Effector CD4-positive, alpha-beta T cell (primary cell): ENCODE results near the gene ROS1.
"Not testable (repeated sequence)": the region's sequence is repeated elsewhere in the genome, so short reads cannot be mapped to it uniquely, and the experiment has no call there.

ENCODE experiments used
- DNase-seq: peaks from one replicate; pipeline ENCODE4 v3.0.0-alpha.2; 2020

ROS1 gene

DNA sequence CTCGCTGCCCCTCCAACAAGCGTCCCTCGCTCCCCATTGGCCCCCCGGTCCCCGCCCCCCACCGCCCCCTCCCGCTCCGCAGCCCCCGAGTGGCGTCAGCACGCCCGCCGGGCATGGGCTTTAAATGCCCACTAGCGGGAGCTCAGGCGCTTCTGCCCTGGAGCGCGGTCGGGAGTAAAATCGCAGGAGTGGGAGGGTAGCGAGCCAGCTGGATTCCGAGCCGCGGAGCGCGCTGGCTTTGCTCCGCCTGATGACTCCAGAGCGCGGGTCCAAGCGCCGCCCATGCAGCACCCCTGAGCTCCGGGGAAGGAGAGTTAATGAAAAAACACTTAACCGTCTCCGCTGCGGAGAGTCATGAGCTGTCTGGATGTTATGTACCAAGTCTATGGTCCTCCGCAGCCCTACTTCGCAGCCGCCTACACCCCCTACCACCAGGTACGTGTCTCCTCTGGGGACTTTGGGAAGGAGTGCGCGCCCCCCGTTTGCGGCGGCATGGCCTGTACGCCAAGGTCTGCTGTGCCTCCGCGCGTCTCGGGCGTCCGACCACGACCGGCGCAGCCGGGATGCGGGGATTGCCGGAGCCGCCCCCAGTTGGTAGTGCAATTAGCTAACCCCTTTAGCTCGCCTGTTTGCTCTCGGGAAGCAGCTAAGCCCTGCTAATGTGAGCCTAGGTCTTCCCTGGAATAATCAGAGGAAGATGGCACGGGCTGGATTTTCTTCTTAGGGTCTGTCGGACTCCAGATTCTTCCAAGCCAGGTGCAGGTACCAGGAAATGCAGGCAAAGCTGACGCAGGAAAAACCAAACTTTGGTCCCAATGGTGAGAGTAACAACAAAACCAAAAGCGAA is 160.1 kb downstream of the ROS1 start, which contains the start of gene VGLL2:
Gene VGLL2 (plus strand): TSS at position 149 of the 847 bp plus-strand sequence. CDS start 206 bp downstream, at position 355.
- no peak for DNase-seq

DNA sequence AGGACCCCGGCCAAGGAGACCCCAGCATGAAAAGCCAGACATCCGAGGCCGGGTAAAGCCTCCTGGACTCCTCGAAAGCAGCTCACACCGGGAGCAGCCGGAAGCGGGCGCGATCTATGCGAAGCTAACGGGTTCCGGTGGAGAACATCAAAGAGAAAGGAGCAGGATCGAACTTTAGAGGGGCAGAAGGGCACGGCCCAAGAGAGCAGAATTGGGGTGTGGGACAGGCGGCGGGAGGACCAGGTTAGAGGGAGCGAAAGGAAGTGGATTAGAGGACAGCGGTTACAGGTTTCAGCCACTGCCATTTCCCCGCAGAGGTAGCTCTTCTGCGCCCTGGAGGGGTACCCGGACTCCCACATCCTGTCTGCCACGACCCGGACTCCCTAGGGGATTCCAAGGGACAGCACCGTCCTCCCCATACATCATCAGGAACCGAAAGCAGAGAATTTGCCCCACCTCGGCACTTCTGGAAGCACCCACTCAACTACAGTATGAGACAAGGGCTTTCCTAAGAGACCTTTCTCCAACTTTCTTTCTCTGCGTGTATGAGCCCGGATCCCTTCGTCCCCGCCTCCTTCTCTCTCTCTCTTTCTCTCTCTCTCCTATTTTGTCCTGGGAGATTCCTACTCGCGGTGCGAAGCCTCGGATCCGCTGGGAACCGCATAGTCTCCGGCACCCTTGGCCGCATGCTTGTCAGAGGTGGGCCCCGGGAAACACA is 160.9 kb downstream of the ROS1 start:
- DNase-seq: no peak

DNA sequence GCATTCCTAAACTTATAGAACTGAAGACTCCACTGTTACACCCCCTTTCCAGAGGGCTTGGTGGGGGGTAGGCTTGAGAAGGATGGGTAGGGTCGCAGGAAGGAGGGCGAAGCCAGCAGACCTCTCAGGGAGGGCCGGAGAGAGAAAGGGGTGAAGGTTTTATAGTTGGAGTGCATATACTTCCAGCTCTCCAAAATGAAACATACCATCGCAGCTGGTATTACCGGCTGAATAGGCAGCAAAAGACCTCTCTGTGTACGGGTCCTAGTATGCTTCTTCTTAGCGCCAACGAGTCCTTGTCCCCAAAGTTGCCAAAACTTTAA is 161.4 kb downstream of the ROS1 start:
- DNase-seq: no peak

DNA sequence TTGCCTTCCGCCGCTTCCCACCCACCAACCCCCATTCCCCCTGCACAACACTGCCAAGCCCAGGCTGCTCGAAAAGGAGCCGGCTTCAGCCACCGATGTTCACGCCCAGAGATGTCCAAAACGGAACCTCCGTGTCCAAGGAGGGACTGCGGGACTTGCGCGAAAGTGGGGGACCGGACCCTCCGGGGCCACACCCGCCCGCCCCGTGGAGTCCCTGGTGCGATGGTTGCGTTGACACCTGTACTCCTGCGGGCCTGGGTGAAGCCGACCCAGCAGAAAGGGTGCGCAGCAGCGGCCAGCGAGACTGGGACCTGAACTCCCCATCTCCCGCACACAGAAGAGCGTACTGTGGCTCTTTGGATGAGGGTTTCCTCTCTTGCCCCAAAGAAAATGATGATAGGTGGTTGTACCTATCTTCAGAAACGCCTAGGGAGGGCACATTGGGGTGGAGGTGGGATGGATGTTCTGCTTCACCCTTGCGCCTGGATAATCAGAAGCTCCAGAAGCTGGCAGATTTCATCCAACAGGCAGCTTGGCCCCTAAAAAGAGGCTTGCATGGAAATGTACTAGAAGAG is 162.3 kb downstream of the ROS1 start:
- no peak for DNase-seq

DNA sequence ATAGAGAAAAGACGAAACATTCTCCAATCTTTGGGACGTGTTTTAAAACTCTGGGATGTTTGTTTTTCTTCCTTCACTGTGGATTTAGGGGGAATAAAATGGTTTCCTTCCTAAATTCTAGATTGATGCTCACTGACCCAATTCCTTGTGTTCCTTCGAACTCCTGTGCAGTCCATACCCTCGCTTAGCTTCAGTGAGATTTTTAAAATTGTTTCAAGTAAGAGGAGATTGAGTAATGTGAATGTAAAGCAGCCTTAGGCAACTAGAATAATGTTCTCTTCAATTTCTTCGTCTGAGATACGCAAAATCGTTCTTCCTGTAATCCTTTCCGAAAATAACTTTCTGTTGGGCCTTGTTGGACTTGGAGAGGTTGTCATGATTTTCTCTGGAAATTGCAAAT is 162.9 kb downstream of the ROS1 start:
- no peak for DNase-seq

DNA sequence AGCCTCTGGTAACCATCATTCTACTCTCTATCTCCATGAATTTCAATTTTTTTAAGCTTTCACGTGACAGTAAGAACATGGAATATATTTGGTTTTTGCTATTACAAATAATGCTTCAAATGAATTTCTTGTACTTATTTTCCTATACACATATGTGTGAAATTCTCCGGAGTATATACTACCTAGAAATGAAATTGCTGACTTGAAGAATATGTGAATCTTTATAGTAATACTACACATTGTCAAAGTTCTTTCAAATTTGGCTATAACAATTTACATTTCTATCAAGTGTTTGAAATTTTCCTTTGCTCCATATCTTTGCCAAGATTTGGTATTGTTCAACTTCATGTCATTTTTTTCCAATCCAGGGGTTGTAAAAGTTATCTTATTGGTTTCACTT is 172.0 kb downstream of the ROS1 start:
- DNase-seq: no peak

DNA sequence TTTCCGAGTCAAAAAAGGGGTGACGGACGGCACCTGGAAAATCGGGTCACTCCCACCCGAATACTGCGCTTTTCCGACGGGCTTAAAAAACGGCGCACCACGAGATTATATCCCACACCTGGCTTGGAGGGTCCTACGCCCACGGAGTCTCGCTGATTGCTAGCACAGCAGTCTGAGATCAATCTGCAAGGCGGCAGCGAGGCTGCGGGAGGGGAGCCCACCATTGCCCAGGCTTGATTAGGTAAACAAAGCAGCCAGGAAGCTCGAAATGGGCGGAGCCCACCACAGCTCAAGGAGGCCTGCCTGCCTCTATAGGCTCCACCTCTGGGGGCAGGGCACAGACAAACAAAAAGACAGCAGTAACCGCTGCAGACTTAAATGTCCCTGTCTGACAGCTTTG is 180.8 kb downstream of the ROS1 start:
- DNase-seq: not testable (repeated sequence)

DNA sequence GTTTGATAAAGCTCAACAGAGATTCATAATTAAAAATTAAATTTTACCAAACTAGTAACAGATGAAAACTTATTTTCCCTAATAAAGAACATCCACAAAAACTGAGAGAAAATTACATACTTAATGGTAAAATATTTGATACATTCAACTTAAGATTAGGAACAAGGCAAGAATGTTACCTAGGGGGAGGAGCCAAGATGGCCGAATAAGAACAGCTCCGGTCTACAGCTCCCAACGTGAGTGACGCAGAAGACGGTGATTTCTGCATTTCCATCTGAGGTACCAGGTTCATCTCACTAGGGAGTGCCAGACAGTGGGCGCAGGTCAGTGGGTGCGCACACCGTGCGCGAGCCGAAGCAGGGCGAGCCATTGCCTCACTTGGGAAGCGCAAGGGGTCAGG is 181.2 kb downstream of the ROS1 start:
- DNase-seq: not testable (repeated sequence)
